ENCODE results near the gene MYO3B.

Gene MYO3B

GRCh38 chr2:170500770-170501169 lies 322.8 kb downstream of the MYO3B start:
- in situ Hi-C loops (cut with MboI; ENCODE audit: low sequenced_read_pairs) = no loop called here

- in situ Hi-C loops (cut with MboI; ENCODE audit: low sequenced_read_pairs) = no loop called here
Observed at GRCh38 chr2:170501421-170502043, 323.6 kb downstream of the MYO3B start.

DNA sequence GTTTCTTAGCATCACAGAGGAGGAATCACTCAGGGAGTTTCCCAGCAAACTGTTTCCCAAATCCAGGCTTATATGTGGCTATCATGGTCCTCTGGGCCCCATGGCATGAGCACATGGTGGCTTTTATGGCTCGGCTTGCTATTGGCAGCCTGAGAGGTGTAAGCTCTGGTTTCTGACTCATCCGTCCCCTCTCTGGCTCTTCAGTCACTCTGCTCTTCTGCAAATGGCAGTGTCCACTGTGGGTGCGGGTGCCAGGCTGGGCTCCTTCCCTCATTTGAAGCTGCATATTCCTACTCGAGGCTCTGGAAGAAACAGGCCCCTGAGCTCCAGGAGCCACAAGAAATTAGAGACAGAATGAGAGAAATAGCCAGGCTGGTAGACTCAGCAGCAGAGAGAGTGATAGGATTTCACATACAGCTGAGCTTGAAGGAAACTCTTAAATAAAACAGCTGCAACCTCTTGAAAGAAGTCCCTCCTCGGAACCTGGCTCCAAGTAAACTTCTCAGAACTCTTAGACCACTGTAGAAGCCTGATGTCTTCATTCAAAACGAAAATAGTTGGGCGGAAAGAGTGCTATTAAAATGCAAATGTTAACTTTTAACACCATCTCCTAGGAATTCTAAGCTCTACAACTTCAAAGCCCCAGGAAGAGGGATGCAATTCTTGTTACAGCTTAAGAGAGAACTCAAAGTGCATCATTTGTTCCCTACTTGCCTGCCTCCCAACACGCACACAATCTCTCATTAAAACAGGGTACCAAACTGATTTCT lies 324.6 kb downstream of the MYO3B start:
- in situ Hi-C loops (cut with MboI; ENCODE audit: low sequenced_read_pairs) = no loop called here

GRCh38 chr2:170503563-170503962 lies 325.6 kb downstream of the MYO3B start:
- in situ Hi-C loops (cut with MboI; ENCODE audit: low sequenced_read_pairs) = no loop called here

GRCh38 chr2:170503971-170504809 lies 326.2 kb downstream of the MYO3B start:
- in situ Hi-C loops (cut with MboI; ENCODE audit: low sequenced_read_pairs) = no loop called here

- in situ Hi-C loops (cut with MboI; ENCODE audit: low sequenced_read_pairs) = no loop called here
Observed at GRCh38 chr2:170504810-170505145, 326.8 kb downstream of the MYO3B start.

DNA sequence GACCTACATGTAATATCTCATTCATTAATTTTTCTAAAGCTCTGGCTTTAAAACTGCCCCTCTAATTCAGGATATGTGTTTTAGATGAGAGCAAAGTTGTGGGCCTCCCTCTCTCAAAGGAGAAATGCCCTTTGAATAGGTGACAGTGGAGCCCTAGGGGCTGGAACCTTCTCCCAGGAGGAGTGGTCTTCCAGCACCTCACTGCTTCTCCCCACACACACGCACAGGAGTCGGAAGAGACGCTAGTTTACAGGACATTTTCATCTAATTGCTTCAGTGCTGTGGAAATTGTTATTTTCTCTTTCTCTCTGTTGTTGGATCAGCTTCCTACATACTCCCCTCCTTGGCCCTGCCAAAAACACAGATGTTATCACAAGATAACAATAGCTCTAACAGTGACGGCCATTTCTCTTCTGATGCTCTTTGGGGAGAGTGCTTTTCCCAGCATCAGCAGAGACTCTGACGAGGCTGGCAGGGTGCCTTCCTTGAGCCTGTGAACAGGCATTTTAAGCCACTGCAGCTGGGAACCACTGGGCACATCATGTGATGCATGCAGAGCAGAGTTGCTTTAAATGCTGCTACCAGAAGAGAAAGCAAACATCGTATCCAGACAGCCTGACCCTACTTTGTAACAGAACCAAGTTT lies 327.8 kb downstream of the MYO3B start:
- in situ Hi-C loops (cut with MboI; ENCODE audit: low sequenced_read_pairs) = no loop called here

DNA sequence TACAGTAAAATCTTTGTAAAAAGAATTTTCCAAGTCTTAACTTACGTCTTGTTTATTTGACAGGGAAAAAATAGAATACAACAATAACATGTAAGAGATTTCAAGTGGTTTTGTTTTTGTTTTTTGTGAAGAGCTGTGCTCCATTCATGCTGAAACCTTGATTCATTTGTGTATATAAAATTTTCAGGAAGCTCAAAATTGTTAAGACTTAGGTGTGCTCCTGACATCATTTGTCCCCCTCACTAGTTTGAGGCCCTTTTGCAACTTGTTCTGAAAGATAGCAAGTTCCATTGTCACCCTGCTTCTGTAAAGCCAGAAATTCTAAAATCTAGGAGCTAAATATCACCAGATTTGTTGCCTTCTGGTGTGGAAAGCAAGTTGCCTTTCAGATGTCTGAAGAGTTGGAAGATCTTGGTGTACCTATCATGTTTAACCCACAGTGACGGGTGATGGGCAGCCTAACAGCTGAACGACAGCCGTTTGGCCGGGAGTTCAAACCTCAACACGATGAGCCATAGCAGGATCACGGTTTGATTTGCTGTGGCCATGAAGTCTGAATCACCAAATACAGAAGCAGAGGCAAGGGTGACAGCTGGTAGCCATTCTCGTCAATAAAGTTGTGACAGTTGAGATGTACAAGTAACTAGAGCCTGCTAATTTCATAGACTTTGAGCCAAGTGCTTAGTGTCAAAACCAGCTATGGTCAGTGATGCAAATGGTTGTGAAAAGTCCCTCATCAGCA lies 331.7 kb downstream of the MYO3B start:
- in situ Hi-C loops (cut with MboI; ENCODE audit: low sequenced_read_pairs) = no loop called here

DNA sequence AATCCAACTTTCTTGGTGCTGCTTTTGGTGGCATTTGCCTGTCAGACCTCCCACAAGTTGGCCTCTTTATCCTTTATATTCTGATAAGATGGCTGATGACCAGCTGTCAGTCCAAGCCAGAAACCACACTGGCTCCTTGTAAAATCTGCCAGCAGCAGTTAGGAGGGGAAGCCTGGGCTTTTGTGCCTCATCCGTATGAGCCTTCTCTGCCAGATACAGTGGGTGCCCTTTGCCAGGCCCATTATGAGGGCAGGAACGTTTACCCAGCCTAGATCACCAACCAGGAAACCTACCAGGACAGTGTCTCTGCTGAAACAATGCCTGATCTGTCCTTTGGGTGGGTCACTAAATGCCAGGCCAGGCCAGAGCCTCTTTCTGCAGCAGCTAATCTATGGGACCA lies 334.3 kb downstream of the MYO3B start:
- in situ Hi-C loops (cut with MboI; ENCODE audit: low sequenced_read_pairs) = no loop called here

DNA sequence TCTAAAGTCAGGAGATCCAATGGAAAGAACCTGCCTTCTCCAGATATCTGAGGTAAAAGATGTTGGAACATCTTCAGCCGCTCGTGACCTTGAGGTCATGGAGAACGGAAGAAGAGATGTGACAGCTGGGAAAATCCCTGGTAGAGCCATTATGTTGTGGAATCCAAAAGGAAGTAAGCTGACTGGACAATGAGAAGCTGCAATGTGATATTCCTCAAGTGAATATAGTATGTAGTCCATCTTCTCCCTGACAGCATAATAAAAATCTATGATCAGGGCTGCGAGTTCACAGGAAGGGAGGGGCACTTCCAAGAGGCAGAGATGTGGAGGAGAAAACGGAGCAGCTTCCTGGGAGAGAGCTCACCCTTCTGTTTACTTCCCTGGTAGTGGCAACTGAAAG lies 336.2 kb downstream of the MYO3B start:
- in situ Hi-C loops (cut with MboI; ENCODE audit: low sequenced_read_pairs) = no loop called here

- in situ Hi-C loops (cut with MboI; ENCODE audit: low sequenced_read_pairs) = no loop called here
Observed at GRCh38 chr2:170517538-170517937, 339.6 kb downstream of the MYO3B start.

GRCh38 chr2:170518911-170519310 lies 341.0 kb downstream of the MYO3B start:
- in situ Hi-C loops (cut with MboI; ENCODE audit: low sequenced_read_pairs) = no loop called here

DNA sequence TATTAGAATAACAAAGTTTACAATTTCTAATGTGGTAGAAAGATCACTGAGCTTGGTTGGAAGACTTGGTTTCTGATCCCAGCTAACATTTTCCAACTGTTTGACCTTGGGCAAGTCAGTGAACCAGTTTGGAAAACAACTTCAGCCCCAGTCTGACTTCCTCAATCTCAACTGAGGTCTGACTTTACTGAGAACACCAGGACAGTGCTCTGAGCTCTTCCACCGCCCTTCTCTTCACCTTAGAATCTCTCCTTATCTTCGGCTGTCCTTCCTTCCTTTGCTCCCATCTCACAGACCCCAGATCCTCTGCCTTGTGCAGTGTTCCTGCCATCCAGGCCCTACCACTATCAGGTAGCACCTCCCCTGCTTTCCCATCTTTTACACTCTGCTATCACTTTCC lies 343.4 kb downstream of the MYO3B start:
- in situ Hi-C loops (cut with MboI; ENCODE audit: low sequenced_read_pairs) = no loop called here

DNA sequence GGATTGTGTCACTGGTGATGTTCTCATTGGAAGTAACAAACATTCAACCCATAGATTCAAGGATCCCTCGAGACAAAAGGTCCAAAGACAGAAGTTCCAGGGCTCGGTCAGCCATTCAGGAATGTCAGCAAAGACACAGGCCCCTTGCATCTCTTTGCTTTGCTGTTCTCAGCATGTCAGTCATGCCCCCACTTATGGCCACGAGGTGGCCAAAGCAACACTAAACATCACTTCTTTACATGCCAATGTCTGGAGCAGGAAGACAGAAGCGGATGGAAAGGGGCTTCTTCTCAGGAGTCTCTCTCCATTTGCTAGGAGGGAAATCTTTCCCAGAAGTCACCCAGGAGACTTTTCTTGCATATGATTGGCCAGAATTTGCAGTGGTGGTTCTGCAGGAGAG lies 345.6 kb downstream of the MYO3B start:
- in situ Hi-C loops (cut with MboI; ENCODE audit: low sequenced_read_pairs) = no loop called here

GRCh38 chr2:170524828-170525565 lies 347.1 kb downstream of the MYO3B start:
- in situ Hi-C loops (cut with MboI; ENCODE audit: low sequenced_read_pairs) = no loop called here

- in situ Hi-C loops (cut with MboI; ENCODE audit: low sequenced_read_pairs) = no loop called here
Observed at GRCh38 chr2:170525566-170525900, 347.6 kb downstream of the MYO3B start.

DNA sequence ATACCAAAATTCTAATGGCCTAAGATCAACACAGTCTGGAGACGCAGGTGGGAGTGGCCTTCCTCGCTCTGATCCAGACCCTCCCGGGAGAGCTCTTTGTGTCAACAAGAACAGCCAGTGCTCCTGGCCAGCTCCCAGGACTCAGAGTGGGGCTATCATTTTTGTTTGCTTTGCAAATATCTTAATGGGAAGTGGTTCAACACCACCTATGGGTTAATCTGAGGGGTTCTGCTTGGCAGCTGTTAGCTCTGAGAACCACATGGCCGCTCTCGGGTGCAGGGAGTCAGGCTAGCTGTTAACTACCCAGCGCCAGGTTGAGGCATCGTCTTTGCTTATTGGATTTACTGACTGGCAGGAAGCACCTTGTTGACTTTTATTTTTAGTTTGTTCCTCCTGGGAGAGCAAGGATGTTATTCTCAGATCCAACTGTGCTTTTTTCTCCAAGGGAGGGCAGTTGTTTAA lies 352.4 kb downstream of the MYO3B start:
- in situ Hi-C loops (cut with MboI; ENCODE audit: low sequenced_read_pairs) = no loop called here

DNA sequence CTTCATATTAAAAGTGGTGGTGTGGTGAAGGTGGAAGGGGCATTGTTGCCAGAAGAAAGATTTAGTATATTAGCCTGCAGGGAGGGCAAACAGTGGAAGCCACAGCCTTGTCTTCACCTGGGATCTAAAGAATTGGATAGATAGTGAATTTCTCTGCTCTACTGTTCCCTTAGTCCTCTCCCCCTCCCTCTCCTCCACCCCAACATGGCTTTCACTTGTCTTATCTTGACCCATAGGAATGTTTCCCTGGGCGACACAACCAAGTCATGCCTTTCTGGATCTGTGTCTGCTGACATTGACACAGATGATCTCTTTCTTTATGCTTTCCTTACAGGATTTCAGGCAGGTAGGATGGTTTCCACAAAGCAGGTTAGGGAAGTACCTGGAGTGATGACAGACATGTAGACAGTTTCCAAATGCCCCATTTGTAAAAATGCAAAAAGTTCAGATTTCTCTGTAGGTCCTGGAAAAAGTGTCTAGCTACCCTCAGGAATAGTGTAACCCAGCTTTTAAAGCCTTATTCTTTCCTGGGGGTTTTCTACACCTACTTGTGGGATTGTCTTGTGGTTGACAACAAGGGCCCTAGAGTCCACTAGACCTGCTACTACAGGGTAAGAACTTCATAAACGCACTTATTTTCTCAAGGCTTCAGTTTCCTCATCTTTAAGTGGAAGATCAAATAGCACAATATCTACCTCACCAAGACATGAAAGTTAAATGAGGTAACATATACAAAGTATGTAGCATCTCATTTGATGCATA lies 353.0 kb downstream of the MYO3B start:
- in situ Hi-C loops (cut with MboI; ENCODE audit: low sequenced_read_pairs) = no loop called here

- in situ Hi-C loops (cut with MboI; ENCODE audit: low sequenced_read_pairs) = no loop called here
Observed at GRCh38 chr2:170531876-170532275, 353.9 kb downstream of the MYO3B start.

All from HL-60/S4 treated with phorbol 12-myristate 13-acetate at 8.2 ng/mL for 4 days and 3 days (cell line).